ENCODE results near the gene TASOR.
"Not testable (repeated sequence)": the region's sequence is repeated elsewhere in the genome, so short reads cannot be mapped to it uniquely, and the experiment has no call there.

Gene TASOR

GRCh38 chr3:56683122-56683817 lies at the start of gene TASOR:
Gene TASOR, minus strand, starts transcription at chr3:56683265. Its CDS starts 259 bp downstream, at chr3:56683006.
- peaks cover 11% of the 10 kb centered on the region; the same call in 1 of the 2 replicates for H3K36me3 ChIP-seq (replicated peaks)
- no peaks in the 10 kb centered on the region for H3K27me3 ChIP-seq (ENCODE audit: low read depth)
- H3K4me3 ChIP-seq = peak within 1 kb of the TSS; percentile 71
- peak; percentile 69 to 85 for DNase-seq (ENCODE audit: low spot score in 2 of 2)
- in situ Hi-C loops (cut with MboI; ENCODE audit: low sequenced_read_pairs) = no loop called here
- peaks cover 39% of the 10 kb centered on the region for H3K4me1 ChIP-seq
- H3K9me3 ChIP-seq = peaks cover 9% of the 10 kb centered on the region

- in situ Hi-C loops (cut with MboI; ENCODE audit: low sequenced_read_pairs) = no loop called here
- Histone ChIP-seq H3K27me3 (ENCODE audit: low read depth) (no peaks in the 10 kb centered on the region), H3K36me3 (replicated peaks) (no peaks in the 10 kb centered on the region), H3K4me1 (no peaks in the 10 kb centered on the region), H3K9me3 (no peaks in the 10 kb centered on the region), H3K4me3 (no peak overlapping the region)
- DNase-seq (ENCODE audit: low spot score in 2 of 2) = no peak
Observed at GRCh38 chr3:56732109-56732508, 49.0 kb upstream of the TASOR start.

DNA sequence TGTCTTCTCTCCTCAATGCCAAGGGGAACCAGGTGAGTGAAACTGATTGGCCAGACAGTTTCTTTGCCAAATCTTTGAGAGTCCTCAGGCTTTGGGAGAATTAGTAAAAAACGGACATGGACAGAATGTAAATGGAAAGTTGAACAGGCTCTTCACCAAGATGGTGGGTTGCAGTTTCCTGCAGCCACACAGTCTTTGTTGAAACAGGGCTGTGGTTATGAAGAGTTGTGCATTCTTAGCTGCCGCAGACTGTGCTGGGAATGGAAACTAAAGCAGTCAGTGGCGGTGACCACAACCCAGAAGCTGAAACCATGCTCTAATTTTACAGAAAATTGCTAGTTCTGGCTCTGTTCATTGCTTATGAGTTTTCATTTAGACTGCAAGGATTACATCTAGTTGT lies 42.1 kb upstream of the TASOR start:
- no peaks in the 10 kb centered on the region for H3K36me3 ChIP-seq (replicated peaks)
- no peak for DNase-seq (ENCODE audit: low spot score in 2 of 2)
- no peaks in the 10 kb centered on the region for H3K27me3 ChIP-seq (ENCODE audit: low read depth)
- no peaks in the 10 kb centered on the region for H3K9me3 ChIP-seq
- no peaks in the 10 kb centered on the region for H3K4me1 ChIP-seq
- in situ Hi-C loops (cut with MboI; ENCODE audit: low sequenced_read_pairs) = no loop called here
- H3K4me3 ChIP-seq = no peak overlapping the region

GRCh38 chr3:56724676-56725075 lies 41.6 kb upstream of the TASOR start:
- in situ Hi-C loops (cut with MboI; ENCODE audit: low sequenced_read_pairs) = no loop called here
- Histone ChIP-seq H3K4me1 (no peaks in the 10 kb centered on the region), H3K27me3 (ENCODE audit: low read depth) (no peaks in the 10 kb centered on the region), H3K9me3 (no peaks in the 10 kb centered on the region), H3K36me3 (replicated peaks) (no peaks in the 10 kb centered on the region), H3K4me3 (no peak overlapping the region)
- DNase-seq (ENCODE audit: low spot score in 2 of 2) = no peak

DNA sequence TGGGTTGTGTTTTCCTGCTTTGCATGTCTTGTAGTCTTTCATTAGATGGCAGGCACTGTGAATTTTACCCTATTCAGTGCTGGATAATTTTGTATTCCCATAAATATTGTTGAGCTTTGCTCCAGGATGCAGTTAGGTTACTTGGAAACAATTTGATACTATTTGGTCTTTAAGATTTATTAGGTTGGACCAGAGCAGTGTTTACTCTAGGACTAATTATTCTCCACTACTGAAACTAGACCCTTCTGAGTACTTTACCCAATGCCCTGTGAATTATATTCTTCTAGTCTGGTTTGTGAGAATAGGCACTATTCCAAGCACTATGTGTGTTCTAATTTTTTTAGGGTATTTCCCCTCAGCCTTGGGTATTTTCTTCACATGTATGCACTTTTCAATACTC lies 37.8 kb upstream of the TASOR start:
- no peak for DNase-seq (ENCODE audit: low spot score in 2 of 2)
- H3K4me3 ChIP-seq = no peak overlapping the region
- no peaks in the 10 kb centered on the region for H3K36me3 ChIP-seq (replicated peaks)
- no peaks in the 10 kb centered on the region for H3K9me3 ChIP-seq
- H3K4me1 ChIP-seq = no peaks in the 10 kb centered on the region
- H3K27me3 ChIP-seq (ENCODE audit: low read depth) = no peaks in the 10 kb centered on the region
- in situ Hi-C loops (cut with MboI; ENCODE audit: low sequenced_read_pairs) = no loop called here

DNA sequence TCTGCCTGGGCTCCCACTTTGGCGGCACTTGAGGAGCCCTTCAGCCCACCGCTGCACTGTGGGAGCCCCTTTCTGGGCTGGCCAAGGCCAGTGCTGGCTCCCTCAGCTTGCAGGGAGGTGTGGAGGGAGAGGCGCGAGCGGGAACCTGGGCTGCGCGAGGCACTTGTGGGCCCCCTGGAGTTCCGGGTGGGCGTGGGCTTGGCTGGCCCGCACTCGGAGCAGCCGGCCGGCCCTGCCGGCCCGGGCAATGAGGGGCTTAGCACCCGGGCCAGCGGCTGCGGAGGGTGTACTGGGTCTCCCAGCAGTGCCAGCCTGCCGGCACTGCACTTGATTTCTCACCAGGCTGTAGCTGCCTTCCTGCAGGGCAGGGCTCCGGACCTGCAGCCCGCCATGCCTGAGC lies 35.7 kb upstream of the TASOR start:
- H3K36me3 ChIP-seq (replicated peaks); H3K4me1 ChIP-seq; H3K4me3 ChIP-seq; H3K27me3 ChIP-seq (ENCODE audit: low read depth); H3K9me3 ChIP-seq; DNase-seq (ENCODE audit: low spot score in 2 of 2); in situ Hi-C loops (cut with MboI; ENCODE audit: low sequenced_read_pairs): not testable (repeated sequence)

GRCh38 chr3:56711344-56711743 lies 28.3 kb upstream of the TASOR start:
- no peaks in the 10 kb centered on the region for H3K27me3 ChIP-seq (ENCODE audit: low read depth)
- no peak for DNase-seq (ENCODE audit: low spot score in 2 of 2)
- in situ Hi-C loops (cut with MboI; ENCODE audit: low sequenced_read_pairs) = no loop called here
- no peak overlapping the region for H3K4me3 ChIP-seq
- H3K9me3 ChIP-seq = no peaks in the 10 kb centered on the region
- H3K4me1 ChIP-seq = no peaks in the 10 kb centered on the region
- H3K36me3 ChIP-seq (replicated peaks) = no peaks in the 10 kb centered on the region

DNA sequence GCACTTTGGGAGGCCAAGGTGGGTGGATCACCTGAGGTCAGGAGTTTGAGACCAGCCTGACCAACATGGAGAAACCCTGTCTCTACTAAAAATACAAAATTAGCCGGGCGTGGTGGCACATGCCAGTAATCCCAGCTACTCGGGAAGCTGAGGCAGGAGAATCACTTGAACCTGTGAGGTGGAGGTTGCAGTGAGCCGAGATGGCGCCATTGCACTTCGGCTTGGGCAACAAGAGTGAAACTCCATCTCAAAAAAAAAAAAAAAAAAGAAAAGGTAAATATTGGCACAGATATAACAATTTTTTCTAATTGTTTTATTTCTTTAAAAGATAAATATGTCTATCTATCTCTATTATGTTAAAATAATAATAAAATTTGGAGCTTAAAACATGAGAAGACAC lies 24.3 kb upstream of the TASOR start:
- not testable (repeated sequence) for H3K4me1 ChIP-seq; H3K9me3 ChIP-seq; H3K36me3 ChIP-seq (replicated peaks); H3K27me3 ChIP-seq (ENCODE audit: low read depth); H3K4me3 ChIP-seq; DNase-seq (ENCODE audit: low spot score in 2 of 2)
- in situ Hi-C loops (cut with MboI; ENCODE audit: low sequenced_read_pairs) = loop anchor here (10.0 kb wide), 1 partner anchor 87 kb away; no protein-coding TSS in a partner anchor

GRCh38 chr3:56706629-56707028 lies 23.6 kb upstream of the TASOR start:
- no peaks in the 10 kb centered on the region for H3K4me1 ChIP-seq
- H3K4me3 ChIP-seq = no peak overlapping the region
- in situ Hi-C loops (cut with MboI; ENCODE audit: low sequenced_read_pairs) = loop anchor here (10.0 kb wide), 1 partner anchor 88 kb away; no protein-coding TSS in a partner anchor
- H3K27me3 ChIP-seq (ENCODE audit: low read depth) = no peaks in the 10 kb centered on the region
- H3K36me3 ChIP-seq (replicated peaks) = no peaks in the 10 kb centered on the region
- no peaks in the 10 kb centered on the region for H3K9me3 ChIP-seq
- DNase-seq (ENCODE audit: low spot score in 2 of 2) = no peak

DNA sequence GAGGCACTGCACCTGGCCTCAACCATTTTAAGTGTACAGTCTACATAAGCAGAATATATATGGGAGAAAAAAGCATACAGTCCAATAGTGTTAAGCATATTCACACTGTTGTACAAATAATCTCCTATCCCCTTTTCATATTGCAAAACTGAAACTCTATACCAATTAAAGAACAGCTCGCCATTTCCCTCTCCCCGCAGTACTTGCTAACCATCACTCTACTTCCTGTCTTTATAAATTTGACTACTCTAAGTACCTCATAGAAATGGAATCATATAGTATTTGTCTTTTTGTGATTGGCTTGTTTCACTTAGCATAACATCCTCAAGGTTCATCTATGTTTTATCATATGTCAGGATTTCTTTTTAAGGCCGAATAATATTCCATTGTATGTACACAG lies 21.6 kb upstream of the TASOR start:
- Histone ChIP-seq H3K27me3 (ENCODE audit: low read depth) (no peaks in the 10 kb centered on the region), H3K36me3 (replicated peaks) (no peaks in the 10 kb centered on the region), H3K9me3 (no peaks in the 10 kb centered on the region), H3K4me3 (no peak overlapping the region), H3K4me1 (no peaks in the 10 kb centered on the region)
- in situ Hi-C loops (cut with MboI; ENCODE audit: low sequenced_read_pairs) = loop anchor here (5.0 to 10.0 kb wide), 2 partner anchors 90 to 278 kb away; no protein-coding TSS in a partner anchor
- DNase-seq (ENCODE audit: low spot score in 2 of 2) = no peak

GRCh38 chr3:56702490-56703315 lies 19.6 kb upstream of the TASOR start:
- no peak overlapping the region for H3K4me3 ChIP-seq
- in situ Hi-C loops (cut with MboI; ENCODE audit: low sequenced_read_pairs) = loop anchor here (5.0 to 10.0 kb wide), 2 partner anchors 92 to 280 kb away; no protein-coding TSS in a partner anchor
- peak; percentile 60 to 64 for DNase-seq (ENCODE audit: low spot score in 2 of 2)
- H3K4me1 ChIP-seq = no peaks in the 10 kb centered on the region
- H3K27me3 ChIP-seq (ENCODE audit: low read depth) = no peaks in the 10 kb centered on the region
- no peaks in the 10 kb centered on the region for H3K36me3 ChIP-seq (replicated peaks)
- no peaks in the 10 kb centered on the region for H3K9me3 ChIP-seq

DNA sequence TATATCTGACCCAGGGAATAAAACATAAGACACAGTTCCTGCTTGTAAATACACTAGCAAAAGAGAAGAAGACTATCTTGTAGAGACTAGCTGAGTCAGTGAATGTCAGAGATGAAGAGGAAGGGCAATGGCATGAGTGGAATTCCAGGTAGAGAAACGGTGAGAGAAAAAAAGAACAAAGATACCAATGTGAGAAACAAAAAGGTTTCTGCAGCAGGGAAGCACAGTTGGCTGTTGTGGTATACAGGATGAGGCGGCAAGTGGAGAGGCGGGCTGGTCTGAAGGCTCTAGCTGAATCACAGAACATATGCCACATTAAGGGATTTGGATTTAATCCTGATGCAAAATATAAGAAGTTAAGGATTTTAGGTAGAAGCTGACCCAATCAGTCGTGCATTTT lies 17.1 kb upstream of the TASOR start:
- no peaks in the 10 kb centered on the region for H3K4me1 ChIP-seq
- no peak for DNase-seq (ENCODE audit: low spot score in 2 of 2)
- no peaks in the 10 kb centered on the region for H3K9me3 ChIP-seq
- H3K4me3 ChIP-seq = no peak overlapping the region
- H3K27me3 ChIP-seq (ENCODE audit: low read depth) = no peaks in the 10 kb centered on the region
- no peaks in the 10 kb centered on the region for H3K36me3 ChIP-seq (replicated peaks)
- in situ Hi-C loops (cut with MboI; ENCODE audit: low sequenced_read_pairs) = loop anchor here (5.0 to 10.0 kb wide), 2 partner anchors 95 to 282 kb away; no protein-coding TSS in a partner anchor

- H3K4me1 ChIP-seq = no peaks in the 10 kb centered on the region
- H3K27me3 ChIP-seq (ENCODE audit: low read depth) = no peaks in the 10 kb centered on the region
- in situ Hi-C loops (cut with MboI; ENCODE audit: low sequenced_read_pairs) = no loop called here
- no peak overlapping the region for H3K4me3 ChIP-seq
- no peaks in the 10 kb centered on the region for H3K36me3 ChIP-seq (replicated peaks)
- no peak for DNase-seq (ENCODE audit: low spot score in 2 of 2)
- no peaks in the 10 kb centered on the region for H3K9me3 ChIP-seq
Observed at GRCh38 chr3:56694867-56695683, 12.0 kb upstream of the TASOR start.

Measured in HAP-1 (cell line).